GM12878 (cell line): Measurements from ENCODE around the gene FNTB. TPM values are rescaled to one million over a fixed set of nuclear protein-coding genes. Genes with fewer than 3 reads are reported as not detected.

Source experiments
- ATAC-seq: fragments of 200-7000 bp; cut with Tn5 transposase; 3 replicates; pipeline ENCODE4 v1.9.1; 2020; ENCODE audit warnings: mild to moderate bottlenecking, moderate library complexity
- BruUV-seq: library from RNA; stranded (reverse); fragments of 400-500 nt; replicated peaks from 2 replicates; lab custom pipeline; 2021; lab: Mats Ljungman, UMichigan
- CTCF ChIA-PET: fragments of 300-600 bp; sonication (Branson Sonifier 250); formaldehyde crosslinking; extraction: SDS; loops from one replicate; lab custom pipeline; 2021; ENCODE audit warnings: inconsistent platforms; lab: Yijun Ruan, JAX
- POLR2A ChIA-PET: fragments of 350-600 bp; formaldehyde crosslinking; extraction: SDS; loops from one replicate; lab custom pipeline; 2021; ENCODE audit warnings: inconsistent platforms; lab: Charles Lee
- RAD21 ChIA-PET: fragments of 300-600 bp; sonication (Branson Sonifier 250); formaldehyde crosslinking; loops from one replicate; lab custom pipeline; 2023; ENCODE audit warnings: antibody characterized with exemption; ENCODE audit not compliant: unreplicated experiment; lab: Charles Lee
- SMC1A ChIA-PET: fragments of 300-600 bp; sonication (Branson Sonifier 250); formaldehyde crosslinking; loops from one replicate; lab custom pipeline; 2023; ENCODE audit not compliant: unreplicated experiment, uncharacterized antibody; lab: Charles Lee
- DNase-seq: peaks from one replicate; pipeline ENCODE4 v3.0.0-alpha.2; 2011; ENCODE audit warnings: low read depth, low spot score
- FAIRE-seq: peaks from 3 replicates; lab custom pipeline; 2011; peaks lifted over from hg19 to GRCh38; lab: Jason Lieb, UNC
- H2AFZ ChIP-seq: 2 replicates; pipeline ENCODE4 v1.6.0; 2011; ENCODE audit warnings: low read depth, low read length, control low read depth; ENCODE audit not compliant: control insufficient read depth
- H3K27ac ChIP-seq: 2 replicates; pipeline ENCODE4 v1.5.1; 2011; ENCODE audit warnings: control low read depth; ENCODE audit not compliant: control insufficient read depth, insufficient read depth
- H3K27me3 ChIP-seq, 2 experiments: replicated peaks in 1 of 2; 2 replicates each; pipeline versions ENCODE4 v1.6.0 to v1.6.1; 2011; ENCODE audit warnings: low read length in 1 of 2; ENCODE audit not compliant: control insufficient read depth in 2 of 2, insufficient read depth in 2 of 2
- H3K36me3 ChIP-seq, 2 experiments: 2 replicates each; pipeline ENCODE4 v1.5.1; 2011; ENCODE audit warnings: low read length in 1 of 2; ENCODE audit not compliant: control insufficient read depth in 2 of 2, insufficient read depth in 2 of 2
- H3K4me1 ChIP-seq: 2 replicates; pipeline ENCODE4 v1.6.1; 2011; ENCODE audit warnings: mild to moderate bottlenecking, low read length, moderate library complexity, mixed read lengths; ENCODE audit not compliant: control insufficient read depth, insufficient read depth
- H3K4me2 ChIP-seq: 2 replicates; pipeline ENCODE4 v1.6.0; 2011; ENCODE audit warnings: control low read depth; ENCODE audit not compliant: control insufficient read depth, insufficient read depth
- H3K4me3 ChIP-seq: fragments of 200-600 bp; sonication (generic); 2 replicates; pipeline ENCODE4 v1.5.1; 2016
- H3K79me2 ChIP-seq: 2 replicates; pipeline ENCODE4 v1.6.0; 2011; ENCODE audit warnings: low read length; ENCODE audit not compliant: control insufficient read depth, insufficient read depth
- H3K9ac ChIP-seq: 2 replicates; pipeline ENCODE4 v1.8.0; 2011; ENCODE audit warnings: low read length, control low read depth, mixed read lengths; ENCODE audit not compliant: control insufficient read depth, insufficient read depth
- H3K9me3 ChIP-seq: replicated peaks from 3 replicates; pipeline ENCODE4 v1.5.1; 2011; ENCODE audit warnings: mild to moderate bottlenecking, low read length; ENCODE audit not compliant: control insufficient read depth, insufficient read depth
- H4K20me1 ChIP-seq: 2 replicates; pipeline ENCODE4 v1.6.0; 2011; ENCODE audit not compliant: control insufficient read depth, insufficient read depth
- CHD4 ChIP-seq: fragments of 200-600 bp; sonication (generic); IDR thresholded peaks from 2 replicates; pipeline ENCODE4 v1.6.1; 2016; ENCODE audit warnings: mild to moderate bottlenecking
- MYB ChIP-seq: fragments of 150-350 bp; IDR thresholded peaks from 2 replicates; pipeline ENCODE4 v1.6.1; 2014; ENCODE audit warnings: mild to moderate bottlenecking, low read depth, low read length, borderline replicate concordance
- PKNOX1 ChIP-seq: fragments of 450-650 bp; IDR thresholded peaks from 2 replicates; pipeline ENCODE4 v1.6.1; 2016; ENCODE audit warnings: mild to moderate bottlenecking
- PML ChIP-seq: IDR thresholded peaks from 2 replicates; pipeline ENCODE4 v1.6.1; 2012; ENCODE audit warnings: low read length, inconsistent platforms
- RB1 ChIP-seq: fragments of 450-650 bp; formaldehyde crosslinking; IDR thresholded peaks from 2 replicates; pipeline ENCODE4 v1.6.1; 2017; ENCODE audit warnings: mild to moderate bottlenecking, borderline replicate concordance
- TCF12 ChIP-seq: IDR thresholded peaks from 2 replicates; pipeline ENCODE4 v1.6.1; 2011; ENCODE audit warnings: low read depth, mild to moderate bottlenecking, low read length
- TCF3 ChIP-seq: IDR thresholded peaks from 2 replicates; pipeline ENCODE4 v1.6.1; 2012; ENCODE audit warnings: low read depth, mild to moderate bottlenecking, low read length, borderline replicate concordance; ENCODE audit not compliant: insufficient read depth
- ZBED1 ChIP-seq: IDR thresholded peaks from 2 replicates; pipeline ENCODE4 v1.6.1; 2016; ENCODE audit warnings: borderline replicate concordance
- WGBS: methylation state at CpG from one replicate; pipeline ENCODE4 v1.1.6; 2016; ENCODE audit warnings: low lambda C conversion rate; ENCODE audit not compliant: insufficient replicate concordance, insufficient coverage; ENCODE audit errors: missing lambda C conversion rate; 5-methylcytosine and 5-hydroxymethylcytosine counted together
- in situ Hi-C: fragments of 300-500 bp; cut with MboI; formaldehyde crosslinking; loops from 9 replicates; pipeline ENCODE4 v1.14.3; 2018; ENCODE audit warnings: mixed read lengths
- intact Hi-C: fragments of 100-400 bp; cut with micrococcal nuclease; formaldehyde crosslinking; loops from one replicate; pipeline ENCODE4 v1.14.2; 2022; ENCODE audit not compliant: unreplicated experiment
- polyA plus RNA-seq, 11 experiments: library from polyadenylated mRNA; depleted of rRNA in 4 of 11; unstranded in 6 of 11; stranded (reverse) in 5 of 11; fragments of >200 nt; fragmentation: Nextera tagmentation in 4 of 11; fragmentation: Illumina TruSeq in 1 of 11; extraction: Ambion mirVana in 4 of 11; extraction: Trizol in 1 of 11; gene quantifications; 1 replicate in 1 of 11; 2 replicates in 10 of 11; pipeline versions ENCODE4 v1.2.1 to v1.2.3, GENCODE V29; 2011 to 2016; ENCODE audit warnings: inconsistent platforms in 2 of 11, missing spikeins in 2 of 11, low read depth in 1 of 11
- total RNA-seq, 4 experiments: library from RNA; depleted of rRNA in 3 of 4; stranded (reverse); fragments of >200 nt in 3 of 4; fragmentation: Illumina TruSeq in 1 of 4; extraction: Trizol in 1 of 4; gene quantifications; 2 replicates each; pipeline versions ENCODE4 v1.2.1 to v1.2.3, GENCODE V29; 2013 to 2021
- TF ChIP-seq, protein P1 (sequence below), 3 experiments: IDR thresholded peaks in 2 of 3; conservative IDR thresholded peaks in 1 of 3; 2 replicates each; pipeline ENCODE4 v1.5.1; 2011; ENCODE audit warnings: low read depth in 3 of 3, low read length in 3 of 3, mild to moderate bottlenecking in 3 of 3, control low read depth in 2 of 3, moderate library complexity in 2 of 3, inconsistent platforms in 1 of 3, mixed read lengths in 1 of 3; ENCODE audit not compliant: control insufficient read depth in 2 of 3, insufficient read depth in 1 of 3; ENCODE audit errors: extremely low read depth in 1 of 3

FNTB gene
- total and polyA plus RNA-seq, 10 of the 15 experiments (the other 5 are each of a cell fraction or from before 2014, with no cell fraction given), result 10.4 to 25.1 (median 16.7) TPM

DNA sequence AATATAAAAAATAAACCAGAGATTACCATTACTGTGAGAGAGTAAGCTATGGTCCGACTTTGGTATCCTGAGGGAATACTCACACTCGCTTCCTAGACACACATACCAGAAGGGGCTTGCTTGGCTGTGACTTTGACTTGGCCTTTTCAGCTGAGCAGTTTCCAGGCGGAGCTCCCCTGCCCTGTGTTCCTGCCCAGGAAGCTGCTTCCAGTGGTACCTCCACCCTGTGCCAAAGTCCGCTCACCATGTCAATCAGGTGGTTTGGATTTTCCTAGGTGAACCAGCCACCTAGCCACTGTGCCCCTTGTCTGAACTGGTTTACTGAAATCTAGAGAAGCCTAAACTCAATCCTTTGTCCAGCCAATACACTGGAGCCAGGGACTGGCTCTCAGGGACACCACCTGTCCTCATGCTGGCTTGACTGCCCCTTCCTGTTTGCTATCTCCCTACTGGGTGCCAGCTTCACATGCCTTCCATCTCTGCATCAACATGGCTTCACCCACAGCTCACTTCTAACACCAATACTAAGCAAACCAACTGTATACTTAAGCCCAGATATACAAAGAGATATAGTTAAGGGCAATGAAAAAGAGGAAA lies 87.0 kb downstream of the FNTB start:
- intact Hi-C loops, result no loop called here
- no peak overlapping the region for H3K27ac ChIP-seq
- no peak for ATAC-seq
- H3K4me3 ChIP-seq, result no peak overlapping the region
- ChIA-PET CTCF (interaction anchor here (0.8 kb wide), 2 partner anchors 91 to 128 kb away, joined by 3 read pairs; no protein-coding TSS in a partner anchor), SMC1A (interaction anchor here (0.8 to 1.6 kb wide), 3 partner anchors 23 to 39 kb away, joined by 3 to 6 read pairs (median 3); no protein-coding TSS in a partner anchor), RAD21 (no interaction called here), POLR2A (no interaction called here)
- H3K9me3 ChIP-seq, result no peaks in the 10 kb centered on the region
- H3K9ac ChIP-seq, result no peak overlapping the region
- H2AFZ ChIP-seq, result no peak overlapping the region
- no peak for DNase-seq
- H3K4me1 ChIP-seq, result no peaks in the 10 kb centered on the region
- H3K36me3 ChIP-seq, result peaks cover 18 to 21% of the 10 kb centered on the region in 2 experiments
- FAIRE-seq, result no peak
- no peaks in the 10 kb centered on the region for H4K20me1 ChIP-seq
- TF ChIP-seq TCF3 (no peak), RB1 (no peak), CHD4 (no peak)
- H3K4me2 ChIP-seq, result no peak overlapping the region
- H3K79me2 ChIP-seq, result no peaks in the 10 kb centered on the region
- WGBS, result 81% methylated on average over 4 of the region's 4 CpGs
- in situ Hi-C loops, result no loop called here
- no TSS peak for BruUV-seq
- H3K27me3 ChIP-seq, result no peaks in the 10 kb centered on the region

GRCh38 chr14:65074449-65075150 lies 87.9 kb downstream of the FNTB start:
- DNase-seq, result no peak
- Histone ChIP-seq H3K27me3 (no peaks in the 10 kb centered on the region), H3K79me2 (no peaks in the 10 kb centered on the region), H4K20me1 (no peaks in the 10 kb centered on the region), H3K4me3 (no peak overlapping the region), H2AFZ (no peak overlapping the region), H3K9me3 (no peaks in the 10 kb centered on the region)
- ChIA-PET CTCF (interaction anchor here (0.8 kb wide), 1 partner anchor 92 kb away, joined by 3 read pairs; no protein-coding TSS in a partner anchor), POLR2A (no interaction called here), SMC1A (interaction anchor here (1.3 to 1.6 kb wide), 2 partner anchors 24 kb away, joined by 3 to 6 read pairs; no protein-coding TSS in a partner anchor)
- FAIRE-seq, result no peak
- BruUV-seq, result no TSS peak
- peak; percentile 51 for ATAC-seq
- no peak for TF ChIP-seq PML
- TF ChIP-seq PKNOX1, result no peak
- TF ChIP-seq MYB, result no peak
- TF ChIP-seq, protein P1, sequence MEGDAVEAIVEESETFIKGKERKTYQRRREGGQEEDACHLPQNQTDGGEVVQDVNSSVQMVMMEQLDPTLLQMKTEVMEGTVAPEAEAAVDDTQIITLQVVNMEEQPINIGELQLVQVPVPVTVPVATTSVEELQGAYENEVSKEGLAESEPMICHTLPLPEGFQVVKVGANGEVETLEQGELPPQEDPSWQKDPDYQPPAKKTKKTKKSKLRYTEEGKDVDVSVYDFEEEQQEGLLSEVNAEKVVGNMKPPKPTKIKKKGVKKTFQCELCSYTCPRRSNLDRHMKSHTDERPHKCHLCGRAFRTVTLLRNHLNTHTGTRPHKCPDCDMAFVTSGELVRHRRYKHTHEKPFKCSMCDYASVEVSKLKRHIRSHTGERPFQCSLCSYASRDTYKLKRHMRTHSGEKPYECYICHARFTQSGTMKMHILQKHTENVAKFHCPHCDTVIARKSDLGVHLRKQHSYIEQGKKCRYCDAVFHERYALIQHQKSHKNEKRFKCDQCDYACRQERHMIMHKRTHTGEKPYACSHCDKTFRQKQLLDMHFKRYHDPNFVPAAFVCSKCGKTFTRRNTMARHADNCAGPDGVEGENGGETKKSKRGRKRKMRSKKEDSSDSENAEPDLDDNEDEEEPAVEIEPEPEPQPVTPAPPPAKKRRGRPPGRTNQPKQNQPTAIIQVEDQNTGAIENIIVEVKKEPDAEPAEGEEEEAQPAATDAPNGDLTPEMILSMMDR (IDR thresholded peaks at IDR 0.05 in 2 of 3, conservative IDR thresholded peaks at IDR 0.05 in 1 of 3; ENCODE audit: control insufficient read depth in 2 of 3, extremely low read depth in 1 of 3, insufficient read depth in 1 of 3, low read depth in 3 of 3, low read length in 3 of 3), result no peak
- TF ChIP-seq TCF12, result no peak
- no peak for TF ChIP-seq ZBED1
- TF ChIP-seq, all 136 proteins: peak for 0
- no peak overlapping the region for H3K4me2 ChIP-seq
- RAD21 ChIA-PET, result no interaction called here
- no peaks in the 10 kb centered on the region for H3K4me1 ChIP-seq
- intact Hi-C loops (no loop called here), in situ Hi-C loops (no loop called here)
- H3K36me3 ChIP-seq, result peaks cover 19 to 21% of the 10 kb centered on the region in 2 experiments
- H3K9ac ChIP-seq, result no peak overlapping the region
- 1% methylated on average over 3 of the region's 3 CpGs for WGBS
- 0 out of 2 replicates have a peak overlapping the region, but pooled peaks have one; percentile 6 for H3K27ac ChIP-seq
